GM23338 (cell line): ENCODE results near the gene PECR. TPM values are rescaled to one million over a fixed set of nuclear protein-coding genes. Genes with fewer than 3 reads are reported as not detected.

ENCODE experiments used
- ATAC-seq: fragments of 200-7000 bp; cut with Tn5 transposase; 3 replicates; pipeline ENCODE4 v1.9.1; 2020
- DNase-seq: peaks from one replicate; pipeline ENCODE4 v3.0.0-alpha.2; 2015; ENCODE audit warnings: low spot score
- H2AFZ ChIP-seq: fragments of 200-600 bp; sonication (generic); 2 replicates; pipeline ENCODE4 v1.8.0; 2016; ENCODE audit warnings: antibody characterized with exemption, mild to moderate bottlenecking, moderate library complexity
- H3F3A ChIP-seq: fragments of 200-600 bp; sonication (generic); replicated peaks from 2 replicates; pipeline ENCODE4 v1.8.0; 2017; ENCODE audit warnings: antibody characterized with exemption, mixed run types, low read depth
- H3K27ac ChIP-seq: fragments of 200-600 bp; sonication (generic); 2 replicates; pipeline ENCODE4 v1.6.1; 2016; ENCODE audit warnings: low read depth
- H3K27me3 ChIP-seq: fragments of 200-600 bp; sonication (generic); 2 replicates; pipeline ENCODE4 v1.8.0; 2016; ENCODE audit warnings: mild to moderate bottlenecking, mixed run types, moderate library complexity; ENCODE audit not compliant: insufficient read depth
- H3K36me3 ChIP-seq: fragments of 200-600 bp; sonication (generic); 2 replicates; pipeline ENCODE4 v1.8.0; 2016; ENCODE audit warnings: mild to moderate bottlenecking; ENCODE audit not compliant: insufficient read depth
- H3K4me1 ChIP-seq: fragments of 200-600 bp; sonication (generic); 2 replicates; pipeline ENCODE4 v1.8.0; 2016; ENCODE audit warnings: mild to moderate bottlenecking, moderate library complexity; ENCODE audit not compliant: insufficient read depth
- H3K4me2 ChIP-seq: fragments of 200-600 bp; sonication (generic); 2 replicates; pipeline ENCODE4 v1.7.1; 2017; ENCODE audit warnings: mixed run types
- H3K4me3 ChIP-seq: fragments of 200-600 bp; sonication (generic); 2 replicates; pipeline ENCODE4 v1.6.1; 2016; ENCODE audit warnings: mixed run types
- H3K79me2 ChIP-seq: fragments of 200-600 bp; sonication (generic); replicated peaks from 2 replicates; pipeline ENCODE4 v1.8.0; 2017; ENCODE audit warnings: mild to moderate bottlenecking; ENCODE audit not compliant: insufficient read depth
- H3K9me2 ChIP-seq: fragments of 200-600 bp; sonication (generic); 2 replicates; pipeline ENCODE4 v1.8.0; 2017; ENCODE audit not compliant: insufficient read depth
- H4K20me1 ChIP-seq: fragments of 200-600 bp; sonication (generic); replicated peaks from 2 replicates; pipeline ENCODE4 v1.8.0; 2017; ENCODE audit warnings: mild to moderate bottlenecking; ENCODE audit not compliant: insufficient read depth
- H3K27ac Mint-ChIP-seq: 2 replicates; pipeline ENCODE4 v1.8.0; 2020; ENCODE audit warnings: inconsistent platforms, mild to moderate bottlenecking, moderate library complexity, mixed read lengths
- H3K27me3 Mint-ChIP-seq: 3 replicates; pipeline ENCODE4 v1.8.0; 2022; ENCODE audit warnings: low read depth, mild to moderate bottlenecking, moderate library complexity, mixed read lengths, inconsistent platforms; ENCODE audit not compliant: insufficient read depth, poor library complexity
- H3K36me3 Mint-ChIP-seq: 3 replicates; pipeline ENCODE4 v1.8.0; 2021; ENCODE audit warnings: low read depth, mild to moderate bottlenecking, inconsistent platforms, moderate library complexity, mixed read lengths
- H3K4me1 Mint-ChIP-seq: 3 replicates; pipeline ENCODE4 v1.8.0; 2020; ENCODE audit warnings: mild to moderate bottlenecking, inconsistent platforms, mixed read lengths
- H3K4me3 Mint-ChIP-seq: 3 replicates; pipeline ENCODE4 v1.8.0; 2021; ENCODE audit warnings: moderate library complexity, mild to moderate bottlenecking, inconsistent platforms, mixed read lengths
- H3K9me3 Mint-ChIP-seq: 3 replicates; pipeline ENCODE4 v1.8.0; 2020; ENCODE audit warnings: moderate library complexity, mild to moderate bottlenecking, inconsistent platforms, mixed read lengths
- CREB1 ChIP-seq: fragments of 250-450 bp; sonication (Bioruptor Pico); IDR thresholded peaks from 2 replicates; pipeline ENCODE4 v1.5.0; 2020; ENCODE audit warnings: low read depth, mild to moderate bottlenecking, moderate library complexity
- EZH2phosphoT487 ChIP-seq: fragments of 200-600 bp; sonication (generic); IDR thresholded peaks from one replicate; pipeline ENCODE4 v1.8.1; 2018; ENCODE audit warnings: antibody characterized with exemption; ENCODE audit not compliant: unreplicated experiment
- JUNB ChIP-seq: IDR thresholded peaks from one replicate; pipeline ENCODE4 v1.6.1; 2016; ENCODE audit warnings: antibody characterized with exemption; ENCODE audit not compliant: unreplicated experiment
- polyA plus RNA-seq: library from polyadenylated mRNA; unstranded; fragments of >200 nt; fragmentation: Nextera tagmentation; extraction: Ambion mirVana; gene quantifications from 2 replicates; pipeline ENCODE4 v1.2.1, GENCODE V29; 2016
- total RNA-seq: library from RNA; depleted of rRNA; stranded (reverse); fragments of >200 nt; shearing (Covaris generic); gene quantifications from 2 replicates; pipeline ENCODE4 v1.2.3, GENCODE V29; 2014
- TF ChIP-seq, protein P1 (sequence below): fragments of 250-450 bp; sonication (Bioruptor Pico); IDR thresholded peaks from 2 replicates; pipeline ENCODE4 v1.5.0; 2020; ENCODE audit warnings: mild to moderate bottlenecking, moderate library complexity

The PECR gene
- total and polyA plus RNA-seq, 2 experiments from 2014 or later, result 12.1 to 15.5 TPM

DNA sequence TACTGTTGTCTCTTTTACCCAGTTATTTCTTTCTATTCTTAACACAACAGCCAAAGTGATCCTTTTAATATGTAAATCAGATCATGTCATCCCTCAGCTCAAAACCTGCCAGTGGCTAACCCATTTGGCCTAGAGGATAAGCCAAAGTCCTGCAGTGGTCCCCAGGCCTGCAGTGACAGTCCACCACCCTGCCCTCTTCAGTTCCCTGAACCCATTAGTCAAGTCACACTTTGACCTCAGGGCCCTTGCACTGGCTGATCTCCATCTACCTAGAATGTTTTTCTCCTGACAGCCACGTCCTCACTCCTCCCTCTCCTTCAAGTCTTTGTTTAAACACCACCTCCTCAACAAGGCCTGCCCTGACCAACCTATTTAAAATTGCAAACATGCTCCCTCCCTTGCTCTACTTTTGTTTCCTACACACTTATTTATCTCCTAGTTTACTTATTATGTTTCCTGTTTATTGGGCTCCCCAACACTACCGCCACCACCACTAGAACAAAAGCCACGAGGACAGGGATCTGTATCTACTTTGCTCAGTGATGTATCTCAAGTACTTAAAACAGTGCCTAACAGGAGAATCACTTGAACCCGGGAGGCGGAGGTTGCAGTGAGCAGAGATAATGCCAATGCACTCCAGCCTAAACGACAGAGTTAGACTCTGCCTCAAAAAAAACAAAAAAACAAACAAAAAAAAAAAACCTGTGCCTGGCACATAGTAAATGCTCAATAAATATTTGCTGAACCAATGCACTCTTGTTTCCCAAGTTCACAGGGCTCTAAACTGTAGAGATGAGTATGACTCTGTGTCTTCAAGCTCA is 77.5 kb downstream of the PECR start:
- Histone ChIP-seq H3K4me2 (peak overlapping the region; percentile 11), H3K4me3 (0 out of 2 replicates have a peak overlapping the region, but pooled peaks have one; percentile 7), H3K27me3 (no peaks in the 10 kb centered on the region), H4K20me1 (peaks cover 19% of the 10 kb centered on the region; the same call in 1 of the 2 replicates), H2AFZ (no peak overlapping the region), H3K4me1 (peaks cover 54% of the 10 kb centered on the region), H3F3A (no peaks in the 10 kb centered on the region), H3K27ac (peak overlapping the region; percentile 66; the same call in 1 of the 2 replicates), H3K9me2 (no peaks in the 10 kb centered on the region), H3K36me3 (no peaks in the 10 kb centered on the region), H3K79me2 (peaks cover 91% of the 10 kb centered on the region)
- Mint-ChIP-seq H3K36me3 (no peaks in the 10 kb centered on the region), H3K27ac (no peak overlapping the region), H3K9me3 (no peaks in the 10 kb centered on the region), H3K4me1 (peaks cover 51% of the 10 kb centered on the region), H3K4me3 (no peak overlapping the region; the same call in 2 of the 3 replicates), H3K27me3 (peaks cover 11% of the 10 kb centered on the region)
- no peak for DNase-seq
- no peak for TF ChIP-seq EZH2phosphoT487
- TF ChIP-seq, protein P1, sequence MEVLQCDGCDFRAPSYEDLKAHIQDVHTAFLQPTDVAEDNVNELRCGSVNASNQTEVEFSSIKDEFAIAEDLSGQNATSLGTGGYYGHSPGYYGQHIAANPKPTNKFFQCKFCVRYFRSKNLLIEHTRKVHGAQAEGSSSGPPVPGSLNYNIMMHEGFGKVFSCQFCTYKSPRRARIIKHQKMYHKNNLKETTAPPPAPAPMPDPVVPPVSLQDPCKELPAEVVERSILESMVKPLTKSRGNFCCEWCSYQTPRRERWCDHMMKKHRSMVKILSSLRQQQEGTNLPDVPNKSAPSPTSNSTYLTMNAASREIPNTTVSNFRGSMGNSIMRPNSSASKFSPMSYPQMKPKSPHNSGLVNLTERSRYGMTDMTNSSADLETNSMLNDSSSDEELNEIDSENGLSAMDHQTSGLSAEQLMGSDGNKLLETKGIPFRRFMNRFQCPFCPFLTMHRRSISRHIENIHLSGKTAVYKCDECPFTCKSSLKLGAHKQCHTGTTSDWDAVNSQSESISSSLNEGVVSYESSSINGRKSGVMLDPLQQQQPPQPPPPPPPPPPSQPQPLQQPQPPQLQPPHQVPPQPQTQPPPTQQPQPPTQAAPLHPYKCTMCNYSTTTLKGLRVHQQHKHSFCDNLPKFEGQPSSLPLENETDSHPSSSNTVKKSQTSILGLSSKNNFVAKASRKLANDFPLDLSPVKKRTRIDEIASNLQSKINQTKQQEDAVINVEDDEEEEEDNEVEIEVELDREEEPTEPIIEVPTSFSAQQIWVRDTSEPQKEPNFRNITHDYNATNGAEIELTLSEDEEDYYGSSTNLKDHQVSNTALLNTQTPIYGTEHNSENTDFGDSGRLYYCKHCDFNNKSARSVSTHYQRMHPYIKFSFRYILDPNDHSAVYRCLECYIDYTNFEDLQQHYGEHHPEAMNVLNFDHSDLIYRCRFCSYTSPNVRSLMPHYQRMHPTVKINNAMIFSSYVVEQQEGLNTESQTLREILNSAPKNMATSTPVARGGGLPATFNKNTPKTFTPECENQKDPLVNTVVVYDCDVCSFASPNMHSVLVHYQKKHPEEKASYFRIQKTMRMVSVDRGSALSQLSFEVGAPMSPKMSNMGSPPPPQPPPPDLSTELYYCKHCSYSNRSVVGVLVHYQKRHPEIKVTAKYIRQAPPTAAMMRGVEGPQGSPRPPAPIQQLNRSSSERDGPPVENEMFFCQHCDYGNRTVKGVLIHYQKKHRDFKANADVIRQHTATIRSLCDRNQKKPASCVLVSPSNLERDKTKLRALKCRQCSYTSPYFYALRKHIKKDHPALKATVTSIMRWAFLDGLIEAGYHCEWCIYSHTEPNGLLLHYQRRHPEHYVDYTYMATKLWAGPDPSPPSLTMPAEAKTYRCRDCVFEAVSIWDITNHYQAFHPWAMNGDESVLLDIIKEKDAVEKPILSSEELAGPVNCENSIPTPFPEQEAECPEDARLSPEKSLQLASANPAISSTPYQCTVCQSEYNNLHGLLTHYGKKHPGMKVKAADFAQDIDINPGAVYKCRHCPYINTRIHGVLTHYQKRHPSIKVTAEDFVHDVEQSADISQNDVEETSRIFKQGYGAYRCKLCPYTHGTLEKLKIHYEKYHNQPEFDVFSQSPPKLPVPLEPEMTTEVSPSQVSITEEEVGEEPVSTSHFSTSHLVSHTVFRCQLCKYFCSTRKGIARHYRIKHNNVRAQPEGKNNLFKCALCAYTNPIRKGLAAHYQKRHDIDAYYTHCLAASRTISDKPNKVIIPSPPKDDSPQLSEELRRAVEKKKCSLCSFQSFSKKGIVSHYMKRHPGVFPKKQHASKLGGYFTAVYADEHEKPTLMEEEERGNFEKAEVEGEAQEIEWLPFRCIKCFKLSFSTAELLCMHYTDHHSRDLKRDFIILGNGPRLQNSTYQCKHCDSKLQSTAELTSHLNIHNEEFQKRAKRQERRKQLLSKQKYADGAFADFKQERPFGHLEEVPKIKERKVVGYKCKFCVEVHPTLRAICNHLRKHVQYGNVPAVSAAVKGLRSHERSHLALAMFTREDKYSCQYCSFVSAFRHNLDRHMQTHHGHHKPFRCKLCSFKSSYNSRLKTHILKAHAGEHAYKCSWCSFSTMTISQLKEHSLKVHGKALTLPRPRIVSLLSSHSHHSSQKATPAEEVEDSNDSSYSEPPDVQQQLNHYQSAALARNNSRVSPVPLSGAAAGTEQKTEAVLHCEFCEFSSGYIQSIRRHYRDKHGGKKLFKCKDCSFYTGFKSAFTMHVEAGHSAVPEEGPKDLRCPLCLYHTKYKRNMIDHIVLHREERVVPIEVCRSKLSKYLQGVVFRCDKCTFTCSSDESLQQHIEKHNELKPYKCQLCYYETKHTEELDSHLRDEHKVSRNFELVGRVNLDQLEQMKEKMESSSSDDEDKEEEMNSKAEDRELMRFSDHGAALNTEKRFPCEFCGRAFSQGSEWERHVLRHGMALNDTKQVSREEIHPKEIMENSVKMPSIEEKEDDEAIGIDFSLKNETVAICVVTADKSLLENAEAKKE (CRISPR knock-in tag), result no peak
- no peak for TF ChIP-seq CREB1 (CRISPR knock-in tag)
- no peak for TF ChIP-seq JUNB
- ATAC-seq, result no peak
